Measurements from ENCODE around the gene SYT11.
A peak's percentile ranks its signal among the peaks of the same experiment; 100 is the strongest.
"Not testable (repeated sequence)": the region's sequence is repeated elsewhere in the genome, so short reads cannot be mapped to it uniquely, and the experiment has no call there.

SYT11 gene, protein sequence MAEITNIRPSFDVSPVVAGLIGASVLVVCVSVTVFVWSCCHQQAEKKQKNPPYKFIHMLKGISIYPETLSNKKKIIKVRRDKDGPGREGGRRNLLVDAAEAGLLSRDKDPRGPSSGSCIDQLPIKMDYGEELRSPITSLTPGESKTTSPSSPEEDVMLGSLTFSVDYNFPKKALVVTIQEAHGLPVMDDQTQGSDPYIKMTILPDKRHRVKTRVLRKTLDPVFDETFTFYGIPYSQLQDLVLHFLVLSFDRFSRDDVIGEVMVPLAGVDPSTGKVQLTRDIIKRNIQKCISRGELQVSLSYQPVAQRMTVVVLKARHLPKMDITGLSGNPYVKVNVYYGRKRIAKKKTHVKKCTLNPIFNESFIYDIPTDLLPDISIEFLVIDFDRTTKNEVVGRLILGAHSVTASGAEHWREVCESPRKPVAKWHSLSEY

GRCh38 chr1:155859234-155859829 lies at the start of gene SYT11:
Gene SYT11, plus strand, starts transcription at chr1:155859567. Its CDS starts 195 bp downstream, at chr1:155859762.
- peak; percentile 92 for DNase-seq (ENCODE audit: low read depth)

- DNase-seq (ENCODE audit: low read depth): no peak
Observed at GRCh38 chr1:155812878-155813277, 46.5 kb upstream of the SYT11 start.

DNA sequence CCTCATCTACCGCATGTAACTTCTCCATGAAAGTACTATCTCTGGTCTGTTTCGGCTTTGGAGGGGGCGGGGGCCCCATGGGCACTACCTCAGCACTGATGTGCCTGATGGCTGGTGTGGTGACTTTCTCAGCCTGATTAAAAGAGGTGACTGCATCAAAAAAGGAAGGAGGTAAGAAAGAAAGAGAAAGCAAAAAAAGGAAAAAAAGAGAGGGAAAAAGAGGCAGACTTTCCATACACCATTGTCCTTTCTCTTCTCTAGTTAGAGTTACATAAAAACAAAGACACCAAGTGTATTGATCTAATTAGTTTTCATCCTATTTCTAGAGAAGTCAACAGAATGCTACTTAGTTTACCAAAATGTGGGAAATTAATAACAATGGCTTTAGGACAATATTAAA lies 45.7 kb upstream of the SYT11 start:
- DNase-seq (ENCODE audit: low read depth): no peak

- DNase-seq (ENCODE audit: low read depth): no peak
Observed at GRCh38 chr1:155816351-155816750, 43.0 kb upstream of the SYT11 start.

DNA sequence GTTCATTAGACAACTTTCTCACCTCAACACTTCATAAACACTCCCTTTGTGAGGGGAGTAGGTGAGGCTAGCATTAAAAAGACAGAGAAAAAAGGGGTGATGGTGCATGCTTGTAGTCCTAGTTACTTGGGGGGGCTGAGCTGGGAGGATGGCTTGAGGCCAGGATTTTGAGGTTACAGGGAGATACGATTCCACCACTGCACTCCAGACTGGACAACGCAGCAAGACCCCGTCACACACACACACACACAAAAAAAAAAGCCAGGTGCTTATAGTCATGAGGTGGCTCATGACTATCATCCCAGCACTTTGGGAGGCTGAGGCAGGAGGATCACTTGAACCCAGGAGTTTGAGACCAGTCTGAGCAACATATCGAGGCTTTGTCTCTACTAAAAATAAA lies 31.9 kb upstream of the SYT11 start:
- DNase-seq (ENCODE audit: low read depth): no peak

DNA sequence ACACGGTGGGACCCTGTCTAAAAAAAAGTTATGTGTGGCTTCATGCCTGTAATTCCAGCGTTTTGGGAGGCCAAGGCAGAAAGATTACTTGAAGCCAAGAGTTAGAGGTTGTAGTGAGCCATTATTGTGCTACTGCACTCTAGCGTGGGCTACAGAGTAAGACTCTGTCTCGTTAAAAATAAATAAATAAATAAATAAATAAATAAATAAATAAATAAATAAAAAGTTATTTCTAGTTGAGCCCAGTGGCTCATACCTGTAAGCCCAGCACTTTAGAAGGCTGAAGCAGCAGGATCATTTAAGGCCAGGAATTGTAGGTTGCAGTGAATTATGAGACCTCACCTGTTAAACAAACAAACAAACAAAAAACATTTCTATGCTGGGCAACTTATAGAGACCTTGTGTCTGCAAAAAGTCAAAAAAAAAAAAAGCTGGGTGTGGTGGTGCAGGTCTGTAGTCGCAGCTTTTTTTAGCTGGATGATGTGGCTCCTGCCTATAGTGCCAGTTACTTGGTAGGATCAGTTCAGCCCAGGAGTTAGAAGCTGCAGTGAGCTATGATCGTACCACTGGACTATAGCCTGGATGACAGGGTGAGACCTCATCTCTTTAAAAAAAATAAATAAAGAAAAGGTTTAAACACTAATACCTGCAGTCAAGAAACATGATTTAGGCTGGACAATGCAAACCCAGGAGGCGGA lies 27.9 kb upstream of the SYT11 start:
- no peak for DNase-seq (ENCODE audit: low read depth)

DNA sequence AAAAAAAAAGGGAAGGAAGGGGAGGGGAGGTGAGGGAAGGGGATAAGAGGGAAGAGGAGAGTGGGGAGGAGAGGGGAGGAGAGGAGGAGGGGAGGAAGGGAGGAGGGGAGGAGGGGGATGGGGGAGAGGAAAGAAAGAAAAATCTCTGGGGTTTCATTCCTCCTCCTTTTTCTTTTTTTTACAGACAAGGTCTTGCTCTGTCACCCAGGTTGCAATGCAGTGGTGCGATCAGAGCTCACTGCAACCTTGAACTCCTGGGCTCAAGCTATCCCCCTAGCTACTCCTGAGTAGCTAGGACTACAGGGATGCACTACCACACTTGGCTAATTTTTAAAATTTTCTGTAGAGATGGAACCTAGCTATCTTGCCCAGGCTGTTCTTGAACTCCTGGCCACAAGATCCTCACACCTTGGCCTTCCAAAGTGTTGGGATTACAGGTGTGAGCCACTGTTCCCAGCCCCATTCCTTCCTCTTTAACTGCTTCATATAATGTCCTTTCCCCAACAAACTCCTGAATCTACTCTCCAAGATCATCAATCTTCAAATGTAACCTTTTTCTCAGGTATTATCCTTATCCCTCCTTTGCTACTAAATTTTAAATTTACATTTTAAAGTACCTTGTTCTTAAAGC lies 25.6 kb upstream of the SYT11 start:
- no peak for DNase-seq (ENCODE audit: low read depth)

GRCh38 chr1:155834296-155834926 lies 25.0 kb upstream of the SYT11 start:
- no peak for DNase-seq (ENCODE audit: low read depth)

DNA sequence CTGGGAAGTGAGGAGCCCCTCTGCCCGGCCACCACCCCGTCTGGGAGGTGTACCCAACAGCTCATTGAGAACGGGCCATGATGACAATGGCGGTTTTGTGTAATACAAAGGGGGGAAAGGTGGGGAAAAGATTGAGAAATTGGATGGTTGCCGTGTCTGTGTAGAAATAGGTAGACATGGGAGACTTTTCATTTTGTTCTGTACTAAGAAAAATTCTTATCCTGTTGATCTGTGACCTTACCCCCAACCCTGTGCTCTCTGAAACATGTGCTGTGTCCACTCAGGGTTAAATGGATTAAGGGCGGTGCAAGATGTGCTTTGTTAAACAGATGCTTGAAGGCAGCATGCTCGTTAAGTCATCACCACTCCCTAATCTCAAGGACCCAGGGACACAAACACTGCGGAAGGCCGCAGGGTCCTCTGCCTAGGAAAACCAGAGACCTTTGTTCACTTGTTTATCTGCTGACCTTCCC lies 24.4 kb upstream of the SYT11 start:
- not testable (repeated sequence) for DNase-seq (ENCODE audit: low read depth)

- no peak for DNase-seq (ENCODE audit: low read depth)
Observed at GRCh38 chr1:155835548-155835947, 23.8 kb upstream of the SYT11 start.

GRCh38 chr1:155840386-155840785 lies 19.0 kb upstream of the SYT11 start:
- DNase-seq (ENCODE audit: low read depth): no peak

GRCh38 chr1:155844860-155845421 lies 14.4 kb upstream of the SYT11 start:
- no peak for DNase-seq (ENCODE audit: low read depth)

- no peak for DNase-seq (ENCODE audit: low read depth)
Observed at GRCh38 chr1:155847823-155848529, 11.4 kb upstream of the SYT11 start.

- DNase-seq (ENCODE audit: low read depth): no peak
Observed at GRCh38 chr1:155850345-155850744, 9.0 kb upstream of the SYT11 start.

DNA sequence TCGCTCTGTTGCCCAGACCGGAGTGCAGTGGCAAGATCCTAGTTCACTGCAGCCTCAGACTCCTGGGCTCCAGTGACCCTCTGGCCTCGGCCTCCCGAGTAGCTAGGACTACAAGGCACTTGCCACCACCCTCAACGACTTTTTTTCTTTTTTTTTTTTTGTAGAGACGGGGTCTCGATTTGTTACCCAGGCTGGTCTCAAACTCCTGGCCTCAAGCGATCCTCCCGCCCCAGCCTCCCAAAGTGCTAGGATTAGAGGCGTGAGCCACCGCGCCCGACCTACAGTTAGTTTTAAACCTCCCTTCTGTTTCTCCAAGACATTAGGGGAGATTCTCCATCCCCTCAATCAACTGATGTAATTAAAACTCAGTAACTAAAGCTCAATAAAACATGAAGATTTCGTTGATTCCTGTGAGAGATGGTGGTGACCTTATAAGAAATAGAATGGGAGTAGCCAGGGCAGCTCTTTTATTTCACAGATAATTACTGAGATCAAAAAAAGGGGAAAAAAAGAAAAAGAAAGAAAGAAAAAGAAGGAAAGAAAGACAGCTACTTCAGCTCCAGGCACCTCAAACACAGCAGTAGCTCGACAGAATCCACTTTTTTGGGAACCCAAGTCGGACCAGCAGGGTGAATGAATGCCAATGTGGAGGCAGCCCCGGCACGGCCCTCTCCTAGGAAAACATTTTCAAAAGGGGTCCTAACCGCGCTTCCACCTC lies 3.0 kb upstream of the SYT11 start:
- no peak for DNase-seq (ENCODE audit: low read depth)

DNA sequence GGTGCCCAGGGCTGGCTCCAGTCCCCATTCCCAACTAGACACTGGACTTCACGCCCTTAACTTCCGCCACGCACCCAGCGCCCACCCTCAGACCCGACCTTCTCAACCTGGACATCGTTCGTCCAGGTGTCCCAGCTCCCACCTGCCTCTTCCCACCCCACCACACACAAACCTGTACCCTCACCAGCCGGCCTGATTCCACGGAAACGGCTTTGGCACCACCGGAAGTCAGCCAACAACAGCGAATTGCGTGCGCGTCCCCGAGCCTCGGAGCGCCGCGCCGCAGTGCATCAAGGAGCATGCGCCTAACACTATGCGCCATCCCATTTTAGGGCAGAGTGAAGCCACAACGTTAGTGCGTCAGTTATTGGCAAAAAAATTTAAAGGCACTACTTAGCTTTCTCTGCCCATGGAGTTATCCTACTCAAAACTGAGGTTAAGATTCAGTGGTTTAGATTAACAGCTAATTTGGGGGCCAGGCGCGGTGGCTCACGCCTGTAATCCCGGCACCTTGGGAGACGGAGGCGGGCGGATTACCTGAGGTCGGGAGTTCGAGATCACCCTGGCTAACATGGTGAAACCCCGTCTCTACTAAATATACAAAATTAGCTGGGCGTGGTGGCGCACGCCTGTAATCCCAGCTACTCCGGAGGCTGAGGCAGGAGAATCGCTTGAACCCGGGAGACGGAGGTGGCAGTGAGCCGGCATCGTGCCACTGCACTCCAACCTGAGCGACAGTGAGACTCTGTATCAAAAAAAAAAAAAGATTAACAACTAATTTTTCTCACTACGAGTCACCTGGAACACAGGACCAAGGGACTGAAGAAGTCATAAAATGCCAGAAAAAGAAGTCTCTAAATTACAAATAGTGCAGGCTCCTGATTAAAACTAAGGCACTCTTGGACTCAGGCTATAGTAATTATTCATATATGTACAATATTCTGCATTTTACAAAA lies 2.1 kb upstream of the SYT11 start, which contains the start of gene GON4L:
TSS of gene GON4L (minus strand) at position 240 of the 956 bp plus-strand sequence. CDS start 3,434 bp downstream, outside the sequence.
- DNase-seq (ENCODE audit: low read depth): peak; percentile 87

DNA sequence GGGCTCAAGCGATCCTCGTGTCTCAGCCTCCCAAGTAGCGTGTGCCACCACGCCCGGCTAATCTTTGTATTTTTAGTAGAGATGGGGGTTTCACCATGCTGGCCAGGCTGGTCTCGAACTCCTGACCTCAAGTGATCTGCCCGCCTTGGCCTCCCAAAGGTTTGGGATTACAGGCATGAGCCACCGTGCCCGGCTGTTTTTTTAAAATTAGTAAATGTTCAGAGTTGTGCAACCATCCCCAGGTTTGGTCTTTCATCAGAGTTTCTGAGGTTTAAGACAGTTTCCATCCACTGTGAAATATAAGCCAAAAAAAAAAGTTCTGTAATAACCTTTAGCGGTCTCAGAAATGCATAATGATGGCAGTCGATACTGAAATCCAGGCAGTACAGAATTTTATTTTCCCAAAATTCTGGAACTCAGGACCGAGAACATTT lies 550 bp upstream of the SYT11 start:
- no peak for DNase-seq (ENCODE audit: low read depth)
